Measurements from ENCODE around the gene LRRC8D. TPM values are rescaled to one million over a fixed set of nuclear protein-coding genes. Genes with fewer than 3 reads are reported as not detected.

The LRRC8D gene
- total RNA-seq, 1 donor from 2014 or later, result 42.1 TPM

DNA sequence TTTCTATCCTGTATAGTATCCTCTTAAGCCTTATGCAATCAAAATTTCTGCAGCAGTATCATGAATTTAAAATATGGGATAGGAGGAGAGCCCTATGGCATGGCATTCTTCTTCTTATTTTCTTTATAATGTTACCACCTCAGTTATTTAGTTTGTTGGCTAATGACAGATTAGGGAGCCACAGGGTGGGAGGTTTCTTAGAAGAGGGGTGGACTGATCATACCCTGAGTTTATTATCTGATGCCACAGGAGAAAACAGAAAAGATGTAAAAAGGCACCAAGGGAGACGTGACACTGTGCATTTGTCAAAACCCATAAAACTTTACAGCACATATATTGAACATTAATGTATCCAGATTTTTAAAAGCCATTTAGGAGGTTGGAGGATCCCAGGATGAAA, 66.9 kb downstream of the LRRC8D start:
- DNase-seq (ENCODE audit: low spot score, unreplicated experiment), result no peak
- H3K27ac Mint-ChIP-seq, result no peak overlapping the region
- no peaks in the 10 kb centered on the region for H3K4me1 Mint-ChIP-seq (ENCODE audit: low read depth)
- no peak overlapping the region for H3K4me3 Mint-ChIP-seq (ENCODE audit: low read depth)
- no peaks in the 10 kb centered on the region for H3K9me3 Mint-ChIP-seq (ENCODE audit: low read depth)
- no peaks in the 10 kb centered on the region for H3K27me3 Mint-ChIP-seq
- H3K36me3 Mint-ChIP-seq (ENCODE audit: insufficient read depth), result peaks cover 7% of the 10 kb centered on the region
- TF ChIP-seq, protein P1, sequence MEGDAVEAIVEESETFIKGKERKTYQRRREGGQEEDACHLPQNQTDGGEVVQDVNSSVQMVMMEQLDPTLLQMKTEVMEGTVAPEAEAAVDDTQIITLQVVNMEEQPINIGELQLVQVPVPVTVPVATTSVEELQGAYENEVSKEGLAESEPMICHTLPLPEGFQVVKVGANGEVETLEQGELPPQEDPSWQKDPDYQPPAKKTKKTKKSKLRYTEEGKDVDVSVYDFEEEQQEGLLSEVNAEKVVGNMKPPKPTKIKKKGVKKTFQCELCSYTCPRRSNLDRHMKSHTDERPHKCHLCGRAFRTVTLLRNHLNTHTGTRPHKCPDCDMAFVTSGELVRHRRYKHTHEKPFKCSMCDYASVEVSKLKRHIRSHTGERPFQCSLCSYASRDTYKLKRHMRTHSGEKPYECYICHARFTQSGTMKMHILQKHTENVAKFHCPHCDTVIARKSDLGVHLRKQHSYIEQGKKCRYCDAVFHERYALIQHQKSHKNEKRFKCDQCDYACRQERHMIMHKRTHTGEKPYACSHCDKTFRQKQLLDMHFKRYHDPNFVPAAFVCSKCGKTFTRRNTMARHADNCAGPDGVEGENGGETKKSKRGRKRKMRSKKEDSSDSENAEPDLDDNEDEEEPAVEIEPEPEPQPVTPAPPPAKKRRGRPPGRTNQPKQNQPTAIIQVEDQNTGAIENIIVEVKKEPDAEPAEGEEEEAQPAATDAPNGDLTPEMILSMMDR (IDR thresholded peaks at IDR 0.05; ENCODE audit: unreplicated experiment), result no peak

DNA sequence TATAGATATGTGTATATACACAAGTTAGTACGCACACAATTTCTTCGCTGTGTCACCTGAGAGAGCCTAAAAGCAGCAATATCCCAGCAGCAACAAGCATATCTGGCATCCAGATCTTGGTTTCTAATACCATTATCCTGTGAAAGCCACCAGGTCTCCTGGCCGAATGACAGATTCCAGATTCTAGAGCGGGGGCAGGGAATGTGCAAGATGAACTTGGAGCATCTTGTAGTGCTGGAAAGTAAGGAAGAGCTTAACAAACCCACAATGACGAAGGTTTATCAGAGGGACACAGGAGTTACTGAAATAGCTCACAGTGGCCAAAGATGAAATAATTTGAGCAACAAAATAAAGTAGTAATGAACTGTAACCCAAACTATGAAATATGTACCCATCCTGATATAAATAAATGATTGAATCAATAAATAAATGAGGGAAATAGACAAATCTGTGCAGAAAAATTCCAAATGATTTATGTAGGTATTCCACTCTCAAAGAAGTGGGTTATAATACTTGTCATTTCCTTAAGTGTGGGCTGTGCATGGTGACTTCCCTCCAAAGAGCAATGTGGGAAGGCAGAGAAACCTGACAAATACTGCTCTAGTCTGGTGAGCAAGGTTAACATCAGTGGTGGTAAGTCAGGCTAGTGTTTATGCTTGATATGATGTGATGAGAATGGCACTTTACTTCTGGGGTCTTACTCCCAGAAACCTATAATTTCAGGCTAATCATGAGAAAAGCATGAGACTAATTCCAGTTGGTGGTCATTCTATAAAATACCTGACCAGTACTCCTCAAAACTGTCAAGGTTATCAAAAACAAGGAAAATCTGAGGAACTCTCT, 67.9 kb downstream of the LRRC8D start:
- TF ChIP-seq, protein P1 (IDR thresholded peaks at IDR 0.05; ENCODE audit: unreplicated experiment), result no peak
- H3K36me3 Mint-ChIP-seq (ENCODE audit: insufficient read depth), result peaks cover 7% of the 10 kb centered on the region
- H3K9me3 Mint-ChIP-seq (ENCODE audit: low read depth), result no peaks in the 10 kb centered on the region
- no peak overlapping the region for H3K27ac Mint-ChIP-seq
- H3K27me3 Mint-ChIP-seq, result no peaks in the 10 kb centered on the region
- no peak overlapping the region for H3K4me3 Mint-ChIP-seq (ENCODE audit: low read depth)
- H3K4me1 Mint-ChIP-seq (ENCODE audit: low read depth), result no peaks in the 10 kb centered on the region
- no peak for DNase-seq (ENCODE audit: low spot score, unreplicated experiment)

DNA sequence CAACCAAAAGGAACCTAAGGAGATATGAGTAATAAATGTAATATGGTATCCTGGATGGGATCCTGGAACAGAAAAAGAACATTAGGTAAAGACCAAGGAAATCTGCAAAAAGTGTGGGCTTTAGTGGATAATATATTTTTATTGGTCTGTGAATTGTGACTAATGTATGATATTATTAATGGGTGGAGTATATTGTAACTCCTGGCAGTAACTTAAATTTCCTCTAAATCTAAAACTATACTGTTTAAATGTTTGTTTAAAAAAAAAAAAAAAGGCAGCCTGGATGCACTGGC, 68.4 kb downstream of the LRRC8D start:
- no peak for DNase-seq (ENCODE audit: low spot score, unreplicated experiment)
- Mint-ChIP-seq H3K4me1 (ENCODE audit: low read depth) (no peaks in the 10 kb centered on the region), H3K4me3 (ENCODE audit: low read depth) (no peak overlapping the region), H3K36me3 (ENCODE audit: insufficient read depth) (peaks cover 7% of the 10 kb centered on the region), H3K27ac (no peak overlapping the region), H3K27me3 (no peaks in the 10 kb centered on the region), H3K9me3 (ENCODE audit: low read depth) (no peaks in the 10 kb centered on the region)
- TF ChIP-seq, protein P1 (IDR thresholded peaks at IDR 0.05; ENCODE audit: unreplicated experiment), result no peak

DNA sequence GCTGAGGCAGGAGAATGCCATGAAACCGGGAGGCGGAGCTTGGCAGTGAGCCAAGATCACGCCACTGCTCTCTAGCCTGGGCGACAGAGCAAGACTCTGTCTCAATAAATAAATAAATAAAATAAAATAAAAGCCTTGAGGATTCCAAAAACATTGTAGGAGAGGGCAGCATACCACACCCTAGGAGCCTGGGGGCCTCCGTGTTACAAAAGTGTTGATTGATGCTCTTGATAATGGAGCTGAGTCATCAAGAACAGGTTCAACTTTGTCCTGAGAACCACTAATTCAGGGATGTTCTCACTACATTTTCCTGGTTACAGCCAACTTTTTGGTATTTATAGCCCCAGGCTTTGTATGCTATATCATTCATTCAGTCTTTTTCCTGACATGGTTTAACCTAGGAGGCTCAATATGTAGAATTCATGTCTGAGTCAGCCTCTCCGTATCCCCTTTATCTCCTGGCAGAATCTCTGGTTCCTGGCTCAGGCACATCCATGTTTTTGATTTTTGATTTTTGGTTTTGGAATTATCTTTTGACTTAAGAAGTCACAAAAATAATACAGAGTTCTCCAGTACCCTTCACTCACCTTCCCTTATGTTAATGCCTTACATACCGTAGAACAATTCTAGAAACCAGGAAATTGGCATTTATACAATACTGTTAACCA, 69.4 kb downstream of the LRRC8D start:
- H3K27me3 Mint-ChIP-seq, result no peaks in the 10 kb centered on the region
- H3K36me3 Mint-ChIP-seq (ENCODE audit: insufficient read depth), result peaks cover 7% of the 10 kb centered on the region
- H3K27ac Mint-ChIP-seq, result peak overlapping the region; percentile 47
- no peak for DNase-seq (ENCODE audit: low spot score, unreplicated experiment)
- TF ChIP-seq, protein P1 (IDR thresholded peaks at IDR 0.05; ENCODE audit: unreplicated experiment), result no peak
- no peaks in the 10 kb centered on the region for H3K9me3 Mint-ChIP-seq (ENCODE audit: low read depth)
- H3K4me1 Mint-ChIP-seq (ENCODE audit: low read depth), result no peaks in the 10 kb centered on the region
- no peak overlapping the region for H3K4me3 Mint-ChIP-seq (ENCODE audit: low read depth)

DNA sequence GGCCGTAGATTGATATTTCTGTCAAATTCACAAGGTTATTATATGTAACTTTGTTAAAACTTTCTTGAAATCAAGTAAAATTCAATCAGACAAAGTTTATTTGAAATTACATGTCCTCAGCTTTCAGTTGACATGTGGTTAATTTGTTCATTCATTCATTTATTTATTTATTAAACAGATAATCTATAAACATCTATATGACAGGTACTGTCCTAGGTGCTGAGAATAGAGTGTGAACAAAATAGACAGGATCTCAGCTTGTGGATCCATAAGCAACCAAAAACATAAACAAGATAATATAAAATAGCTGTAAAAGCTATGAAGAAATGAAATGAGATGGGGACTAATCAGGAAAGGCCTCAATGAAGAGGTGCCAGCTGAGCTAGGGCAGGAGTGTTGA, 72.0 kb downstream of the LRRC8D start:
- Mint-ChIP-seq H3K4me3 (ENCODE audit: low read depth) (no peak overlapping the region), H3K27me3 (no peaks in the 10 kb centered on the region), H3K4me1 (ENCODE audit: low read depth) (peaks cover 6% of the 10 kb centered on the region), H3K9me3 (ENCODE audit: low read depth) (no peaks in the 10 kb centered on the region), H3K27ac (no peak overlapping the region), H3K36me3 (ENCODE audit: insufficient read depth) (peaks cover 8% of the 10 kb centered on the region)
- no peak for DNase-seq (ENCODE audit: low spot score, unreplicated experiment)
- TF ChIP-seq, protein P1 (IDR thresholded peaks at IDR 0.05; ENCODE audit: unreplicated experiment), result no peak

All from progenitor cell of endocrine pancreas (in vitro differentiated cells).